ENCODE results near the gene RPL27.

DNA sequence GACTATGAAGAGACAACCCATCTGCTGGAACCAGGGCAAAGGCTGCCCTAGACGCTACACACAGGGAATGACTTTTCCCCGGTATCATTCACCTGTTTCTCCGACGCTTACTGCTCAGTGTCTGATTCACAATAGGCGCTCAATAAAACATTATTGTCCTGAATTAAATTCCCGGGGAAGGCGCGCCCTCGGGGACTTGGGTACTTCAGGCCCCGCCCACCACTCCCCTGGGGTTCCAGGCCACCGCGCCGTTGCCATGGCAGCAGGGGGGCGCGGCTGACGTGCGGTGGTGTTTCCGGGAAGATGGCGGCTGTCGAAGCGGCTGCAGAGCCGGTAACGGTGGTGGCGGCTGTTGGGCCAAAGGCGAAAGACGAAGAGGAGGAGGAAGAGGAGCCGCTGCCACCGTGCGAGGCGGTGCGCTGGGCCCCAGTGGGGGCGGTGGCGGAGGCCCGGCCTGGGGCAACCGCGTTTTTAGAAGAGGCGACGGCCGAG is 17.9 kb upstream of the RPL27 start, which contains the start of gene RUNDC1:
- TF ChIP-seq, protein P1, sequence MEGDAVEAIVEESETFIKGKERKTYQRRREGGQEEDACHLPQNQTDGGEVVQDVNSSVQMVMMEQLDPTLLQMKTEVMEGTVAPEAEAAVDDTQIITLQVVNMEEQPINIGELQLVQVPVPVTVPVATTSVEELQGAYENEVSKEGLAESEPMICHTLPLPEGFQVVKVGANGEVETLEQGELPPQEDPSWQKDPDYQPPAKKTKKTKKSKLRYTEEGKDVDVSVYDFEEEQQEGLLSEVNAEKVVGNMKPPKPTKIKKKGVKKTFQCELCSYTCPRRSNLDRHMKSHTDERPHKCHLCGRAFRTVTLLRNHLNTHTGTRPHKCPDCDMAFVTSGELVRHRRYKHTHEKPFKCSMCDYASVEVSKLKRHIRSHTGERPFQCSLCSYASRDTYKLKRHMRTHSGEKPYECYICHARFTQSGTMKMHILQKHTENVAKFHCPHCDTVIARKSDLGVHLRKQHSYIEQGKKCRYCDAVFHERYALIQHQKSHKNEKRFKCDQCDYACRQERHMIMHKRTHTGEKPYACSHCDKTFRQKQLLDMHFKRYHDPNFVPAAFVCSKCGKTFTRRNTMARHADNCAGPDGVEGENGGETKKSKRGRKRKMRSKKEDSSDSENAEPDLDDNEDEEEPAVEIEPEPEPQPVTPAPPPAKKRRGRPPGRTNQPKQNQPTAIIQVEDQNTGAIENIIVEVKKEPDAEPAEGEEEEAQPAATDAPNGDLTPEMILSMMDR (conservative IDR thresholded peaks at IDR 0.05 in 1 of 2, IDR thresholded peaks at IDR 0.05 in 1 of 2; ENCODE audit: low read depth in 1 of 2, low read length in 2 of 2): no peak
- TF ChIP-seq EZH2 (IDR thresholded peaks at IDR 0.05; ENCODE audit: low read length, missing control alignments): no peak
